ENCODE data around the gene PARP16.

DNA sequence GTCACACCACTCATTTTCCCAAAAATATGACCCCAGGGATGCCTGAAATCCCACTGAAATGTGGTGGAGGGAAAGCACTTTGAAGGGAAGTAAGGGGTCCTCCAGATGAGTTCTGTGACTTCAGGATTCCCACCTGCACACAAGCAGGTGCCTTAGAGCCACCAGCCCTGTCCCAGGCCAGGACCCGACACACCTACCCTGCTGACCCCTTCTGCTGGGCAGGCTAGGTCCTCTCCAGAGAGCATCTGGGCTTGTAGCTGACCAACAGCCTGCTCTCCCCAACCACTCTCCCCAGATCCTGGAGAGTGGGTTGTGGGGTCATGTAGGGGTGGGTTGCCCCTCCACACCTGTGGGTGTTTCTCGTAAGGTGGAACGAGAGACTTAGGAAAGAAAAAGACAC is 60.5 kb downstream of the PARP16 start:
- TF ChIP-seq EZH2 (IDR thresholded peaks at IDR 0.05) (no peak), POLR2AphosphoS5 (IDR thresholded peaks at IDR 0.05; ENCODE audit: borderline replicate concordance, low read depth, low read length) (no peak), FOXP2 (optimal IDR thresholded peaks at IDR 0.05; ENCODE audit: control extremely low read depth, extremely low read length, insufficient read depth) (no peak)
